ENCODE measurements around the gene COBLL1. TPM values are rescaled to one million over a fixed set of nuclear protein-coding genes. Genes with fewer than 3 reads are reported as not detected.

The COBLL1 gene
- total RNA-seq, 1 experiment from 2014 or later, result 42.1 TPM

- Mint-ChIP-seq H3K27ac (ENCODE audit: unreplicated experiment) (no peak overlapping the region), H3K9me3 (ENCODE audit: unreplicated experiment) (no peaks in the 10 kb centered on the region), H3K36me3 (ENCODE audit: insufficient read depth, unreplicated experiment) (peaks cover 6% of the 10 kb centered on the region), H3K4me3 (ENCODE audit: unreplicated experiment) (no peak overlapping the region), H3K27me3 (ENCODE audit: insufficient read depth, unreplicated experiment) (no peaks in the 10 kb centered on the region), H3K4me1 (ENCODE audit: low read depth, unreplicated experiment) (peaks cover 14% of the 10 kb centered on the region)
- BruUV-seq (replicated peaks), result no TSS peak
- CTCF ChIA-PET, result no interaction called here
- DNase-seq, result no peak
- intact Hi-C loops (cut with micrococcal nuclease; ENCODE audit: unreplicated experiment), result no loop called here
- no peaks in the 10 kb centered on the region for H3K9me3 ChIP-seq
- peaks cover 16% of the 10 kb centered on the region for H3K4me1 ChIP-seq
- H3K27me3 ChIP-seq (replicated peaks; ENCODE audit: control insufficient read depth, insufficient read depth, low read length), result no peaks in the 10 kb centered on the region
- no peak overlapping the region for H3K4me3 ChIP-seq (ENCODE audit: low read depth, low read length)
- no peak for TF ChIP-seq CTCF (IDR thresholded peaks at IDR 0.05; ENCODE audit: insufficient read depth in 1 of 2, low read depth in 1 of 2, low read length in 1 of 2, severe bottlenecking in 1 of 2, unreplicated experiment in 1 of 2)
- peaks cover 2% of the 10 kb centered on the region; the same call in 1 of the 2 replicates for H3K36me3 ChIP-seq (ENCODE audit: control insufficient read depth, insufficient read depth, low read length)
- POLR2A ChIA-PET, result no interaction called here
Measured at GRCh38 chr2:164837807-164838206, 3.8 kb downstream of the COBLL1 start.

DNA sequence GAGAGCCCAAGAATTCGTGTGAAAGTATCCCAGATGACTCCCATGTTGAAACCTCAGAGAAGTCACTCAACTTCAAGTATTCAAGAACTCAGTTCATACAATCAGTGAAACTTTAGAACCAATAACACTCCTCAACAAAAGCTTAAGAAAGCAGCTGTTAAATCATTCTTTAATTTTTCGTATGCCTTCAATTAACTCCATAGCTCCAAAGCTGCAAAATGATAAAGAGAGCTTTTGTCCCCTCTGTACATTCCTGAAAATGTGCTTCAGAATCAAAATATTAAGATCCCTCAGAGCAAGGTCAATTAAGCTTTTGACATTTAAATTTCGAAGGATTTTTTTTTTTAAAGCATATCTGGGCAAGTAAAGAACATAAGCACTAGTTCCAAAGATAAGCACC, 4.7 kb downstream of the COBLL1 start:
- H3K27me3 ChIP-seq (replicated peaks; ENCODE audit: control insufficient read depth, insufficient read depth, low read length), result no peaks in the 10 kb centered on the region
- H3K9me3 Mint-ChIP-seq (ENCODE audit: unreplicated experiment), result no peaks in the 10 kb centered on the region
- BruUV-seq (replicated peaks), result no TSS peak
- H3K27me3 Mint-ChIP-seq (ENCODE audit: insufficient read depth, unreplicated experiment), result no peaks in the 10 kb centered on the region
- H3K4me1 Mint-ChIP-seq (ENCODE audit: low read depth, unreplicated experiment), result peaks cover 14% of the 10 kb centered on the region
- peaks cover 9% of the 10 kb centered on the region; the same call in 1 of the 2 replicates for H3K4me1 ChIP-seq
- H3K36me3 ChIP-seq (ENCODE audit: control insufficient read depth, insufficient read depth, low read length), result peaks cover 2% of the 10 kb centered on the region; the same call in 1 of the 2 replicates
- peaks cover 6% of the 10 kb centered on the region for H3K36me3 Mint-ChIP-seq (ENCODE audit: insufficient read depth, unreplicated experiment)
- no peak for TF ChIP-seq CTCF (IDR thresholded peaks at IDR 0.05; ENCODE audit: insufficient read depth in 1 of 2, low read depth in 1 of 2, low read length in 1 of 2, severe bottlenecking in 1 of 2, unreplicated experiment in 1 of 2)
- intact Hi-C loops (cut with micrococcal nuclease; ENCODE audit: unreplicated experiment), result no loop called here
- POLR2A ChIA-PET, result no interaction called here
- H3K4me3 Mint-ChIP-seq (ENCODE audit: unreplicated experiment), result no peak overlapping the region
- CTCF ChIA-PET, result no interaction called here
- H3K27ac Mint-ChIP-seq (ENCODE audit: unreplicated experiment), result no peak overlapping the region
- no peaks in the 10 kb centered on the region for H3K9me3 ChIP-seq
- H3K4me3 ChIP-seq (ENCODE audit: low read depth, low read length), result no peak overlapping the region
- no peak for DNase-seq

GRCh38 chr2:164835302-164835701, 6.3 kb downstream of the COBLL1 start:
- no TSS peak for BruUV-seq (replicated peaks)
- Mint-ChIP-seq H3K9me3 (ENCODE audit: unreplicated experiment) (no peaks in the 10 kb centered on the region), H3K27me3 (ENCODE audit: insufficient read depth, unreplicated experiment) (no peaks in the 10 kb centered on the region), H3K4me3 (ENCODE audit: unreplicated experiment) (no peak overlapping the region), H3K27ac (ENCODE audit: unreplicated experiment) (no peak overlapping the region), H3K4me1 (ENCODE audit: low read depth, unreplicated experiment) (peaks cover 14% of the 10 kb centered on the region), H3K36me3 (ENCODE audit: insufficient read depth, unreplicated experiment) (peaks cover 6% of the 10 kb centered on the region)
- H3K9me3 ChIP-seq, result no peaks in the 10 kb centered on the region
- ChIA-PET CTCF (no interaction called here), POLR2A (interaction anchor here (0.6 kb wide), 1 partner anchor 87 kb away, joined by 3 read pairs; no protein-coding TSS in a partner anchor)
- H3K36me3 ChIP-seq (ENCODE audit: control insufficient read depth, insufficient read depth, low read length), result no peaks in the 10 kb centered on the region
- intact Hi-C loops (cut with micrococcal nuclease; ENCODE audit: unreplicated experiment), result no loop called here
- DNase-seq, result no peak
- H3K27me3 ChIP-seq (replicated peaks; ENCODE audit: control insufficient read depth, insufficient read depth, low read length), result no peaks in the 10 kb centered on the region
- H3K4me1 ChIP-seq, result peaks cover 9% of the 10 kb centered on the region; the same call in 1 of the 2 replicates
- no peak overlapping the region for H3K4me3 ChIP-seq (ENCODE audit: low read depth, low read length)
- TF ChIP-seq CTCF (IDR thresholded peaks at IDR 0.05; ENCODE audit: insufficient read depth in 1 of 2, low read depth in 1 of 2, low read length in 1 of 2, severe bottlenecking in 1 of 2, unreplicated experiment in 1 of 2), result no peak
